ENCODE data around the gene LHFPL5. TPM values are rescaled to one million over a fixed set of nuclear protein-coding genes. Genes with fewer than 3 reads are reported as not detected.

LHFPL5 gene
- not detected for total RNA-seq
- long read RNA-seq, result 0 reads

DNA sequence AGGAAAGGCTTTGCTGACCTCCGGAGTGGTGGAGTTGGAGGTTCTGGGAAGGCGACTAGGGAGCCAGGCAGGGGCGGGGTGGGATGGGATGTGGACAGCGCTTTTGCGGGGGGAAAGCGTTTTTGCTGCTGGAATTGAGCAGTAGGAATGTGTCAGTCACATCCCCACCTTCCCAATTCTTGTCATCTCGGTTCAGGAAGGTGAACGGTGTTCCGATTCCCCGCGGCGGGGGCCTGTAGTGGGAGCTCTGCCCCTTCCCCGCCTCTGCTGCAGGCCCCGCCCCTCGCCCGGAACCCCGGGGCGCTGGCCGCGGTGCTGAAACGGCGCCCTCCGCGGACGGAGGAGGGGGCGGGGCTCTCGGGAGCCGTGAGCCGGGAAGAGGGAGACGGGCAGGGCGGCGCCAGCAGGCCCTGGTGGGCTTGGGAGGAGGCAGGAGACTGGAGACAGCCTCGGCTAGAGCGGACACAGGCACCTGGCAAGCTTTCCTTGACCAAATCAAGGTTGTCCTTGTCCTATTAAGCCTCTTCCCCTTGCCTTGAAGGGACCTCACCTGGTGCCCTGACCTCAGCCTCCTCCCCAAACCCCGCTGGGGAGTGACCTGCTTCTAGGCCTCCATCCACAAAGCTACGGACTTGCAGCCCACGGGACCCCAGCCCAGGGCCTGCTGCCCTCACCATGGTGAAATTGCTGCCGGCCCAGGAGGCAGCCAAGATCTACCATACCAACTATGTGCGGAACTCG lies at the start of gene LHFPL5:
Gene LHFPL5 (plus strand): TSS at position 357 of the 741 bp plus-strand sequence. CDS start 319 bp downstream, at position 676.
- DNase-seq (ENCODE audit: low spot score), result no peak

DNA sequence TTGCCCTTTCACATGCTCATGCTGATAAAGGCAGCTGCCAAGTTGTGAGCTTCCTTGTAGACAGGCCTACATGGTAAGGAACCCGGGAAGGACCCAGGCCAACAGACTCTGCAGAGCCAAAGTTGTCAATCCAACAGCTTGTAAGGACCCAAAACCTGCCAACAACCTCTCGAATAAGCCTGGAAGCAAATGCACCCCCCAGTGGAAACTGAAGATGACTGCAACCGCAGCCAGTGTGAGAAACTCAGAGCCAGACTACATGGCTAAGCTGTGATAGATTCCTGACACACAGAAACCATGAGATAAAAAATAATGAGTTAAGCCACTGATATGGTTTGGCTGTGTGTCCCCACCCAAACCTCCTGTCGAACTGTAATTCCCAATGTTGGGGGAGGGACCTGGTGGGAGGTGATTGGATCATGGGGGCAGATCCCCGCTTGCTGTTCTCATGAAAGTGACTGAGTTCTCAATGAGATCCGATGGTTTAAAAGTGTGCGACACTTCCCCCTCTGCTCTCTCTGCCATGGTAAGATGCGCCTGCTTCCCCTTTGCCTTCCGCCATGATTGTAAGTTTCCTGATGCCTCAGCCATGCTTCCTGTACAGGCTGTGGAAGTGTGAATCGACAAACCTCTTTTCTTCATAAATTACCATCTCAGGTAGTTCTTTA lies 47.6 kb upstream of the LHFPL5 start:
- DNase-seq (ENCODE audit: low spot score), result no peak

DNA sequence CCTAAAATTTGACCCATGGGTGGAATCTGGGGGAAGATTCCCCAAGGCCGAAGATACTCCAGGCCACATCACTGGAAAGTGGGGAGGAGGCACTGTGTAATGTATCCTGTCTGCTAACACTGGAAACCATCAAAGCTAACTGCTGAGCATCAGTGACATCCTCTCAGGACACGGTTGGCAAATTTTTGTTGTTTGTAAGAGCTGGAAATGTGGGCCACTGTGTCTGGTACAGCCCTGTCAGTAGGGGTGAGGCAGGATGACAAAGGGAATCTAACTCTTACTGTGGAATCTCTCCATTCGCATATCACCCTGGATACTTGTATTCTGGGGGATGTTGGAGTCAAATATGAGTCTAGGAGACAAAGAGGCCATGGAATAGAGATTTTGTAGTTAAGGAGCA lies 45.7 kb upstream of the LHFPL5 start:
- DNase-seq (ENCODE audit: low spot score), result no peak

DNA sequence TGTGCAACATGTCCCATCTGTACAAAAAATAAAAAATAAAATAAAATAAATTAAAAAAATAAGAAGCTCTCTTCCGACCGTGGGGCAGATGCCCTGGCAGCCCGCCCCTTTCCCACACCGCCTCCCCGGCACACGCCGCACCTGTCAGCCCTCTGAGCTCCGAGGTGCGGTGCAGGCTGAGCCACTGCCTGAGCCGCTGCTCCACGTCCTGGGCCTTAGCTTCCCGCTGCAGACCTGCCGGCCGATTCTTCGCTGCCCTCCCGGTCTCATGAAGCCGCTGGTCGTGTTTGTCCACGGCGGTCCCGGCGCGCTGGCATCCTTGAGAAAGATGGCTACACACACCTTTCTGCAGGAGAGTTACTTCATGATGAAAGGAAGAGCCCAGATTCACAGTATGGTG lies 39.4 kb upstream of the LHFPL5 start:
- DNase-seq (ENCODE audit: low spot score), result no peak

DNA sequence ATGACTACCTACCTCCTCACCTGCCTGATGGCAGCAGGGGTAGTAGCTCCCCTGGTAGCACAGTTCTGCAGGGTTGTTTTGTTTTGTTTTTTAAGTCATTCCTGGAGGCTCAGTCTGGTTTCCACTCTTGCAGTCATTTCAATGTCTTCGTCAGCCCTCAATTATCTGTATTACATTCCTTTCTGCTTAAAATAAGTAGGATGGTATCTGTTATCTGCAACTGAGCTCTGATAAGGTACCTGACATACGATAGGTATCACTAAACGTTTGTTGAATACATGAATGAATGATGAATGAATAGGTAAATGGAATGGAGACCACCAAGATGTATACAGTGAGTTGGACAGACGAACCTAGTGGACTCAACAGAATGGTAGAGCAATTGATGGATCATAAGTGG lies 35.9 kb upstream of the LHFPL5 start:
- no peak for DNase-seq (ENCODE audit: low spot score)

DNA sequence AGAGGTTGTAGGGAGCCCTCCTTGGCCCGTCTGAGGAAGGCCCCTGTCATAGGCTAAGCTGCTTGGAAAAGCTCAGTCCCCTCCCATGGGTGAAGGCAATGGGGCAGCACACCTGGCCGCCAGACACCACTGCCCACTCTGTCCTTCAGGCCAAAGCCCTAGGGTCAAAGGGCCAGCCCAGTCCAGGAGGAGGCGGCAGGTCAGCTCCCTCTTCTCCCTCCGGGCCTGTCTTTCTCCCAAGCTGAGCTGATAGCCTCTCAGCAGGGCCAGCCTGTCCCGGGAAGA lies 33.9 kb upstream of the LHFPL5 start:
- no peak for DNase-seq (ENCODE audit: low spot score)

DNA sequence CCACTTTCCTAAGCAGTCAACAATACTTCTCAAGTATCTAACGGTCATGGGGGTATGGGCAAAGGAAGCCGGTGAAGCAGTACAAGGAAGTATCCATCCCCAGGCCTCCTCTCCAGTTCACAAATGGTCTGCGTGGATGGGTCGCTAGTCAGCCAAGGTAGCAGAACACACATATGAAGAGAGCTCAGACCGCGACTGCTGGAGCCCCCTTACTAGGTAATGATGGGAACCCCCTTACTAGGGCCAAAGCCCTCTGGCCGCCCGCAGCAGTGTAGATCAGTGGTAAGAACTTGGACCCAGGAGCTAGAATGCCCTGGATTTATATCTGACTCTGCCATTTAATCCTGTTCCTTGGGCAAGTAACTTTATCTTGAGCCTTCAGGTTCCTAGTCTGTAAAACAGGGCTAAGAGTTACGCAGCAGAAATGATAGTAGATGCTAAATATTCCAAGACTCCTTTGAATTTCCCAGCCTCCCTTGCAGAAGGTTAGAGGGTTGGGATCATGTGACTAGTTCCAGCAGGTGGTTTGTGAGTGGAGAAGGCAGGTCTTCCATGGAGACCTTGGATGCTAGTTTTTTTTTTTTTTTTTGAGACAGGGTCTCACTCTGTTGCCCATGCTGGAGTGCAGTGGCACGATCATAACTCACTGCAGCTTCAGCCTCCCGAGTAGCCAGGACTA lies 30.9 kb upstream of the LHFPL5 start:
- DNase-seq (ENCODE audit: low spot score), result no peak

DNA sequence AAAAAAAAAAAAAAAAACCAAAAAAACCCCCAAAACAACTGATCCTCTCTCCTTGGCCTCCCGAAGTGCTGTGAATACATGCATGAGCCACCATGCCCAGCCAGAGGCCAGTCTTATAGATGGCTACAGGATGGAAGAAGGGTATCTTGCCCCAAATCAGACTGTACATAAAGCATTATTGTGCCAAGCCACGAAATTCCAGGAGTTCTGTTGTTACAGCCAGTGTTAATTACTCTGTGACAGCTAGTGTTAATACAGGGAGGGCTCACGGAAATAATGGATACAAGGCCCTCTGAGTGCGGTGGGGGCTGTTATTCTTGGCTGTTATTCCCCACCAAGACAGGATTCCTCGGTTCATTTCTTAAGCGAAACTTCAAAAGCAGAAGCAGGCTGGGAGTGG lies 30.1 kb upstream of the LHFPL5 start:
- no peak for DNase-seq (ENCODE audit: low spot score)

DNA sequence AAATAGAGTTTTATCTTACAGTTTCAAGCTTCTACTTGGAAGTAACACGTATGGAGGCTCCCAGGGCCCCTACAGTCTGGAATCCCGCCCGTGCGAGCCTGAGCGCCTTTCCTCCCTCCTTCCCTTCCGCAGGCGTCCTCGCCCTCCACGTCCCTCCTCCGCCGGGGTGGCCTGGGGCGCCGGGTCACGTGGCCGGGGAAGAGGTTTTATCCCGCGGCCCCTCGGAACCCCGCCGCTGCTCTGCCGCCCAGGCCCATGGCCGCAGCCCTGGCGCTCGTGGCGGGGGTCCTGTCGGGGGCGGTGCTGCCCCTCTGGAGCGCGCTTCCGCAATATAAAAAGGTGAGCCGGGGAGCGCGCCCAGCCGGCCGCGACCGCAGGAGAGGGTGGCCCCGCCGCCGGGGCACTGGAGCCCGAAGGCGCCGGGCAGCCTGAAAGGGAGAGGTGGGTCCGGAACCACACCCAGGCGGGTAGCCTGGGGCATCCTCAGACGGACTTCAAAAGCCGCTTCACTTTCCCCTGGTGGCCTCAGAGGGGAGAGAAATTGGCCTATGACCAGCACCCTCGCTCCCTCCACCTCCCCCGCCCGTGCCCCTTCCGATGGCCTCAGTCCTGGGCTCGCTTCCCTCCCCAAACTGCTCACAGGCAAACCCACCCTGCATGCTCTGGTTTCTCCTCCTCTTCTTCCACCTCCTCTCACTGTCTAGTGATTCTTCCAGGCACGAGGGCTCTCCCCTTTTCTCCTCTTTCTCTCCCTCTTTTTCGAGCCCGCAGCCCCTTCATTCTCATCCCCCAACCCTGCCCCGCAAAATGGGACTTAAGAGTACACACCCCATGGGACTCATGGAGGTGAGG lies 28.6 kb upstream of the LHFPL5 start, which contains the start of gene CLPSL2:
Gene CLPSL2 (plus strand): TSS at position 235 of the 852 bp plus-strand sequence. CDS start 21 bp downstream, at position 256.
- DNase-seq (ENCODE audit: low spot score), result no peak

DNA sequence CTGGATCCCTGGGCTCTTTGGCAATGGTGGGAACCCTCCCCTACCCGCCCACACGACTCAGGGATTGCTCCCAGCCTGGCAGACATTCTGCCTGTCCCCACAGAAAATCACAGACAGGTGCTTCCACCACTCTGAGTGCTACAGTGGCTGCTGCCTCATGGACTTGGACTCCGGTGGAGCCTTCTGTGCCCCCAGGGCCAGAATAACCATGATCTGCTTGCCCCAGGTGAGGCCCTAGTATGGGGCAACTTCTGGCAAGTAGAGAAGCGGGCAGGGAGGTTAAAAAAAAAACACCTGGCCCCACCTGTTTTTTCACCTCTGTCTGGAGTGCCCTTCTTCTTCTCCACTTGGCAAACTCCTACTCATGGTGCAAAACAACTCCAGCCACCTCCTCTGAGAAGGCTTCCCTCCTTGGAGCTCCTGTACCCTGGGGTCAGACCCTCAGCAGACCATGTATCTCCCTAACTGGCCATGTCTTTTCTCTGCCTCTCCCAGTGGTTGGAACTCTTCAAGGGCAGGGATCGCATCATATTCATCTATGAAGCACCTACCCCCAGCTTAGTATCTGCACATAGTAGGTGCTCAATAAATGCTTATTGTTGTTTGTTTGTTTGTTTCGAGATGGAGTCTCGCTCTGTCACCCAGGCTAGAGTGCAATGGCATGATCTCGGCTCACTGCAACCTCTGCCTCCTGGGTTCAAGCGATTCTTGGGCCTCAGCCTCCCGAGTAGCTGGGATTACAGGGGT lies 27.6 kb upstream of the LHFPL5 start:
- no peak for DNase-seq (ENCODE audit: low spot score)

DNA sequence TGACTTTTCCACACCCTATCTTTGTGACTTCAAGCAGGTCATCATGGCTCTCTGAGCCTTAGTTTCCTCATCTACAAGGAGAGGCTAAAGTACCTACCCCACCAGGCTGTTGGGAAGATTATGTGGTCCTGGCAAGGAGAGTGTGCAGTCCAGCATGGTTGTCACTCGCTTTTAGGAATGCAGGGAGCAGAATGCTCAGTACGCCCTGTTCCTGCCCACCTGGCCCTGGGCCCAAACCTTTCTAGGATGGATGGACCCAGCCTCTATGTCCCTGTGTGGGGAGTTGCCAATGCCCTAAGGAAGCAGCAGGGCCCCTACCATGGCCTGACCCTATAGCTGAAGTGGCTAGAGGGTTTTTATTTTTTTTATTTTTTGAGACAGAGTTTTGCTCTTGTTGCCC lies 26.7 kb upstream of the LHFPL5 start:
- no peak for DNase-seq (ENCODE audit: low spot score)

DNA sequence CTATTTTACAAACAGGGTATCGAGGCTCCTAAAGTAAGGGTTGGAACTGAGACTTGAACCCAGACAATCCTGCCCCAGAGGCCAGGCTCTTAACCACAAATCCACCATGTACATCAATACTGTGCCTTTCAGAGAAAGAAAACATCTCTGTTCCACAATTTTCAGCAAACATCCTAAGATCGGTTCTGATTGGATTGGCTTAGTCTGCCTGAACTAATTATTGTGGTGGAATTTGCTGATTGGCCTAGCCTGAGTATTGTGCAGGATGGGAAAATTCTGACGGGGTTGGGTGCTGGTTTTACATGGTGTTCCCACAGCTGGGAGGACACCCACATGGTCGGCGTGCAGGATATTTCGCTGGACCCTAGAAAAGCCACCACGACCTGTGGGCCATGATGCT lies 24.4 kb upstream of the LHFPL5 start, which contains the start of gene CLPSL1:
Gene CLPSL1 (plus strand): TSS at position 301 of the 400 bp plus-strand sequence. CDS start 92 bp downstream, at position 393.
- no peak for DNase-seq (ENCODE audit: low spot score)

DNA sequence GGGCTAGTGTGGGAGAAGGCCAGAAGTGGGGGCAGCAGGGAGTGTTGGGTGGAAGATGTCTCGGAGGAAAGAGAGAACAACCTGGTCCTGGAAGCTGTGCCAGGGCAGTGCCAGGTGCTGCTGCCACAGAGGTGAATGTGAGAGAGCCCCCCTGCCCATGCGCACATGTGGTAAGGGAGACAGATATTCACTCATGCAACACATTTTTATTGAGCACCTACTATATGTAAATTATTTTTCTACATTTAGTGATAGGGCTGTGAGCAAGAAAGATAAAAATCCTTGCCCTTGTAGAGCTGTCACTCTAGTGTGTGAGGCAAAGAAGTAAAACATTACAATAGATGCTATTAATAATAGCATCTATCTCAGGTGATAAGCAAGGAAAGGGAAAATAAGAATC lies 23.9 kb upstream of the LHFPL5 start:
- DNase-seq (ENCODE audit: low spot score), result no peak

DNA sequence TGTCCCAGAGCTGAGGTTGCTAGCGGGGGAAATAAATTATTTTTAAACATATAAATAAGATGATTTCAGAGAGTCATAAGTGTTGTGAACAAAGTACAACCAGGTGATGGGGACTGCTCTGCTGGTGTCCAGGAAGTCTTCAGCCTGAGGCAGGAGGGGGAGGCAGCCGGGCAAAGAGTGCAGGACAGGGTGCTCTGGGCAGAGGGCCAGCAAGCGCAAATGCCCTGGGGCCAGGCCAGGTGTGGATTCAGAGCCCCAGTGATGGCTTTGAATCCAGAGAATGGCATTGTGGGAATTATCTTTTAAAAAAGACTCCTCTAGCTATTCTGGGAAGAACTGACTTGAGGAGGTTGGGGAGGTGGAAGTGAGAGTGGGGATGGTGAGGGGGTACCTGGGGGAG lies 22.7 kb upstream of the LHFPL5 start:
- no peak for DNase-seq (ENCODE audit: low spot score)

DNA sequence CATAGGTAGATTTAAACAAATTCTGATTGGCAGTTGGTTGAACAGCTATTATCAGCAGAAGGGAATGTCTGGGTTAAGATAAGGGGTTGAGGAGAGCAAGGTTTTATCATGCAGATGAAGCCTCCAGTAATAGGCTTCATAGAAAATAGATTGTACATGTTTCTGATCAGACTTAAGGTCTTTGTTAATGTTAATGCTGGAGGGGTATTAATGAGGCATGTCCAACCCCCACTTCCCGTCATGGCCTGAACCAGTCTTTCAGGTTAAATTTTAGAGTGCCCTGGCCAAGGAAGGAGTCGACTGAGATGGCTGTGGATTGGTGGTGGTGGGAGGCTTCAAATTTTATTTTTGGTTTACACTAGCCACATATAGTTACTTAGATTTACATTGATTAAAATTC lies 21.0 kb upstream of the LHFPL5 start:
- no peak for DNase-seq (ENCODE audit: low spot score)

DNA sequence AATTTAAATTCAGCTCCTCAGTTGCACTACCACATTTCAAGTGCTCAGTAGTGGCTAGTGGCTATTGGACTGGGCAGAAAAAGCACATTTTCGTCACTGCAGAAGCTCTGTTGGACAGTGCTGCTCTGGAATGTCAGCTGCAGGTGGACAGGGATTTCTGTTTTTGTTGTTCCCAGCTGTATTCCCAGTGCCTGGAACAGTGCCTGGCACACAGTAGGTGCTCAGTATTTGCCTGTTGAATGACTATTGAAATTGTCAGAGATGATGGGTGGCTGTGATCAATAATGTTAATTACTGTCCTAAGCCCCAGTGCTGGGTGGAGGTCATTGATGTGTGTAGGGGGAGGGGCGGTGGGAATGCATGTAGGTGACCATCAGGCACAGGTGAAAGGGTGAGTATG lies 18.9 kb upstream of the LHFPL5 start:
- DNase-seq (ENCODE audit: low spot score), result no peak

DNA sequence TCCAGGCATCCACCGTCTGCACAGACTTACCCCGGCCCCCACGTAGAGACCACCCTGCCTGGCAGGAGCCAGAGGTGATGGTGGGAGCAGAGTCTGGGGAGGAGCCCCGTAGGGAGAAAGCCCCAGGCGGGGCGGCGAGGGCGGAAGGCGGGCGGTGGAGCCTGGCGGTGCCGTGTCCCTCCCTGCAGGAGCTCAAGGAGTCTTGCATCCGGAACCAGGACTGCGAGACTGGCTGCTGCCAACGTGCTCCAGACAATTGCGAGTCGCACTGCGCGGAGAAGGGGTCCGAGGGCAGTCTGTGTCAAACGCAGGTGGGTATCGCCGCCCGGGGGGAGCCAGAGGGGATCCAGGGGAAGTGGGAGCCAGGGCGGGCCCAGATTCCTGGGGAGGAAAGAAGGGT lies 18.3 kb upstream of the LHFPL5 start:
- no peak for DNase-seq (ENCODE audit: low spot score)

DNA sequence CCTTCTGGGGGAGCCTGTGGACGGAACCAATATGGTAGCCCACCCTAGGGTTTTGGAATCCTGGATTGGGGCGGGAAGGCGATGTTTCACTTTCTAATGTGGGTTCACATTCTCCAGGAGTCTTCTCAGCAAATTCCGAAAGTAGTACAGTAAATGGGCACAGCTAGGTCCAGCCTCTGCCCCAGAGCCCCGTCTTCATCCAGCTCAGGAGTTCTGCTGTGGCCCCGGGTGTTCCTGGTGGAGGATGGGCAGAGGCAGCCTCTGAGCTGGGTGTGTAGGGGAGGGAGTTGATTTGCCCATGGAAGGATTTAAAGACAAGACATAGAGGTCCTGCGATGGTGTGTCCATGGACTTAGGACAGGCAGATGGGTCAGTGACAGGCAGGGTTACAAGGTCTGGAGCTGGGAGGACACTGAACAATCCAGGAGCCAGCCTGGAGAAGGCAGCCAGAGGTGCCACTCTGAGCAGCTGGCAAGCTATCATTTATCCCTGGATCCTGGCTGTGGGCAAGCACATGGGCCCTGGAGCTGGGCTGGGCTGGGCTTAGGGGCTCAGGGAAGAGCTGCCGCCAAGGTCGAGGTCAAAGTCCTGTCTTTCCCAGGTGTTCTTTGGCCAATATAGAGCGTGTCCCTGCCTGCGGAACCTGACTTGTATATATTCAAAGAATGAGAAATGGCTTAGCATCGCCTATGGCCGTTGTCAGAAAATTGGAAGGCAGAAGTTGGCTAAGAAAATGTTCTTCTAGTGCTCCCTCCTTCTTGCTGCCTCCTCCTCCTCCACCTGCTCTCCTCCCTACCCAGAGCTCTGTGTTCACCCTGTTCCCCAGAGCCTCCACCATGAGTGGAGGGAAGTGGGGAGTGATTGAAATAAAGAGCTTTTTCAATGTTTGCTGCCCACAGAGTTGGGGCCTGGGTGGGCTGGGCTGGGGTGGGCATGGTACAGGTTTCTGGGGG lies 17.6 kb upstream of the LHFPL5 start:
- DNase-seq (ENCODE audit: low spot score), result no peak

DNA sequence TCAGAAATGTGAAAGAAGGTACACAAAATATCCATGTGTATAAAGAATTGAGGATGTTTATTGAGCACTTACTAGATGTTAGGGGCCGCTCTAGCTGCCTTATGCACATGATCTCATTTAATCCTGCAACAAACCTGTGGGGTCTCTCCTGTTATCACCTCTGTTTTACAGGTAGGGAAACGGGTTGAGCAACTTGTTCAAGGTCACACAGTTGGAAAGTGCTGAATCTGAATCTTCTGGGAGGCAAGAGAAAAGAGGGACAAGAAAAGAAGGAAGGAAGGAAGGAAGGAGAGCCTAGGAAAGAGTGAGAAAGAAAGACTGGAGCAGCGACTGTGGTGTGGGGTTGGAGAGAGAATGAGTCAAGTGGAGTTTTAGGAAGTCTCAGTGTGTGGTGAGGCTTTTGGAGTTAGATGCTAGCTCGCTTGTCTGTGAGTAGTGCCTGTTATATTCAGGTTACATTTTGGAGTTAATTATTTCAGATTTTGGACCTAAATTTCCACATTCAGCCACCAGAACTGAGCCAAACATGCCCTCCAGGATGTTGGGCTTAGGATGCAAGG lies 16.6 kb upstream of the LHFPL5 start:
- no peak for DNase-seq (ENCODE audit: low spot score)
